Prostate gland (tissue), 2 donors: Measurements from ENCODE around the gene PRAMEF10.
"Not testable (repeated sequence)": the region's sequence is repeated elsewhere in the genome, so short reads cannot be mapped to it uniquely, and the experiment has no call there.

Source experiments
- POLR2A ChIP-seq: fragments of 450-650 bp; IDR thresholded peaks from one replicate; pipeline ENCODE4 v1.6.1; 2016; ENCODE audit warnings: antibody characterized with exemption, mild to moderate bottlenecking
- TF ChIP-seq, protein P1 (sequence below), 4 experiments: fragments of 200-600 bp in 2 of 4; fragments of 450-650 bp in 2 of 4; sonication (generic) in 2 of 4; IDR thresholded peaks; 1 replicate in 3 of 4; 2 replicates in 1 of 4; pipeline ENCODE4 v1.5.1; 2016 to 2019; ENCODE audit warnings: antibody characterized with exemption in 4 of 4, mild to moderate bottlenecking in 2 of 4, moderate library complexity in 2 of 4

DNA sequence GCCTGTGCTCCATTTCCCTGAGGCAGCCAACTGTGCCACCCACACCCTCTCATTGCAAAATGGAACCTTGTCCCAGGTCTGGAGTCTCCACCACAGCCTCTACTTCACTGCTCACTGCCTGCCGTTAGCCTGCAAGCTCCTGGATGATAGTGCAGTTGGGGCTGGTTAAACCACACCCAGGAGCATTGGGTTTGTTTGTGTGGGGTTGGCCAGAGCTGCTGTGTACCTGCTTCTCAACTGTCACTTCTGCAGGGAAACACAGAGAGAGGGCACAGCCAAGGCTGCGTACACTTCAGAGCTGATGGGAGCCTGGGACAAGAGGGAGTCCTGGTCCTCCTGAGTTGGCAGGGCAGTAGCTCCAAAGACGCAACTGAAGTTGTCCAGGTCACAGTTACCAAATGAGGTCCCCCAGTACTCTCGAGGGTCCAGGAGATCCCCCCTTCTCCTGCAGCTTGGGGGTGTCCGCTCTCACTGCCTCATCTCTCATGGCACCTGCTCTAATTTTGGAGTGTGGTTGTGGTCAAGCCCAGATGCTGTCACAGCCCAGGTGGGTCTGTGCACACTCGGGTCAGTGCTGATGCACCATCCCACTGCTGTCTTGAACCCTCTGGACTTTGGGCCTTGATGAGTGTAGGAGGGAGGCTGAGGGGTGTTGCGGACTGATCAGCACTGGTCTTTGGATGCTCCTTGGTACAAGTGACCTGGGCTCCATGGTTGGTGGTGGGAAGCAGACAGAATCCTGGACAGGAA lies 34.8 kb downstream of the PRAMEF10 start:
- TF ChIP-seq, protein P1, sequence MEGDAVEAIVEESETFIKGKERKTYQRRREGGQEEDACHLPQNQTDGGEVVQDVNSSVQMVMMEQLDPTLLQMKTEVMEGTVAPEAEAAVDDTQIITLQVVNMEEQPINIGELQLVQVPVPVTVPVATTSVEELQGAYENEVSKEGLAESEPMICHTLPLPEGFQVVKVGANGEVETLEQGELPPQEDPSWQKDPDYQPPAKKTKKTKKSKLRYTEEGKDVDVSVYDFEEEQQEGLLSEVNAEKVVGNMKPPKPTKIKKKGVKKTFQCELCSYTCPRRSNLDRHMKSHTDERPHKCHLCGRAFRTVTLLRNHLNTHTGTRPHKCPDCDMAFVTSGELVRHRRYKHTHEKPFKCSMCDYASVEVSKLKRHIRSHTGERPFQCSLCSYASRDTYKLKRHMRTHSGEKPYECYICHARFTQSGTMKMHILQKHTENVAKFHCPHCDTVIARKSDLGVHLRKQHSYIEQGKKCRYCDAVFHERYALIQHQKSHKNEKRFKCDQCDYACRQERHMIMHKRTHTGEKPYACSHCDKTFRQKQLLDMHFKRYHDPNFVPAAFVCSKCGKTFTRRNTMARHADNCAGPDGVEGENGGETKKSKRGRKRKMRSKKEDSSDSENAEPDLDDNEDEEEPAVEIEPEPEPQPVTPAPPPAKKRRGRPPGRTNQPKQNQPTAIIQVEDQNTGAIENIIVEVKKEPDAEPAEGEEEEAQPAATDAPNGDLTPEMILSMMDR (IDR thresholded peaks at IDR 0.05) = not testable (repeated sequence)
- TF ChIP-seq POLR2A = not testable (repeated sequence)
